Transverse colon (tissue), 4 donors: ENCODE results near the gene ANKRD44. TPM values are rescaled to one million over a fixed set of nuclear protein-coding genes. Genes with fewer than 3 reads are reported as not detected.

Experiments used
- DNase-seq: peaks from one replicate; pipeline ENCODE4 v3.0.0-alpha.2; 2019
- H3K27ac ChIP-seq, 4 donors: fragments of 200-600 bp; sonication (generic); 2 replicates each; pipeline ENCODE4 v1.5.1; 2016 to 2018; ENCODE audit warnings: inconsistent platforms in 4 of 4
- H3K27me3 ChIP-seq: fragments of 200-600 bp; sonication (generic); 2 replicates; pipeline ENCODE4 v1.5.1; 2017; ENCODE audit warnings: inconsistent platforms
- H3K36me3 ChIP-seq, 4 donors: fragments of 200-600 bp; sonication (generic); 2 replicates each; pipeline ENCODE4 v1.5.1; 2017 to 2019; ENCODE audit warnings: inconsistent platforms in 4 of 4
- H3K4me1 ChIP-seq, 4 donors: fragments of 200-600 bp; sonication (generic); 2 replicates each; pipeline ENCODE4 v1.5.1; 2017 to 2020; ENCODE audit warnings: inconsistent platforms in 4 of 4
- H3K4me3 ChIP-seq, 4 donors: fragments of 200-600 bp; sonication (generic); 1 replicate in 1 of 4; 2 replicates in 3 of 4; pipeline versions ENCODE4 v1.5.1 to v1.6.1; 2017 to 2019; ENCODE audit warnings: inconsistent platforms in 4 of 4
- H3K9me3 ChIP-seq, 2 donors: fragments of 200-600 bp; sonication (generic); 2 replicates each; pipeline ENCODE4 v1.5.1; 2017 to 2019; ENCODE audit warnings: inconsistent platforms in 2 of 2
- CTCF ChIP-seq, 5 experiments: fragments of 200-600 bp in 3 of 5; fragments of 450-650 bp in 2 of 5; sonication (generic) in 3 of 5; IDR thresholded peaks; 1 replicate in 2 of 5; 2 replicates in 3 of 5; pipeline ENCODE4 v1.5.1; 2016 to 2017; ENCODE audit warnings: antibody characterized with exemption in 5 of 5, inconsistent platforms in 3 of 5, mild to moderate bottlenecking in 2 of 5, moderate library complexity in 1 of 5
- EP300 ChIP-seq: sonication (generic); formaldehyde crosslinking; IDR thresholded peaks from one replicate; pipeline ENCODE4 v1.6.1; 2017; ENCODE audit warnings: antibody characterized with exemption, low read depth
- POLR2A ChIP-seq: fragments of 450-650 bp; IDR thresholded peaks from one replicate; pipeline ENCODE4 v1.6.1; 2016; ENCODE audit warnings: antibody characterized with exemption, mild to moderate bottlenecking, moderate library complexity
- POLR2AphosphoS5 ChIP-seq, 3 donors: sonication (generic); formaldehyde crosslinking; IDR thresholded peaks; one replicate each; pipeline ENCODE4 v1.6.1; 2016; ENCODE audit warnings: antibody characterized with exemption in 3 of 3
- WGBS, 2 donors: methylation state at CpG; one replicate each; pipeline ENCODE4 v1.1.5; 2018; ENCODE audit warnings: low coverage in 1 of 2; 5-methylcytosine and 5-hydroxymethylcytosine counted together
- in situ Hi-C, 4 donors: fragments of 200-750 bp; cut with MboI; loops; one replicate each; pipeline versions ENCODE4 v1.15.0 to v1.15.1; 2017; ENCODE audit warnings: low sequenced_read_pairs in 3 of 4, low pct_ligation_motif_present in 1 of 4, low pct_unique_long_range_greater_than_20kb in 1 of 4
- intact Hi-C: fragments of 100-400 bp; cut with DNase I; formaldehyde crosslinking; loops from one replicate; pipeline ENCODE4 v1.15.1; 2023; ENCODE audit warnings: low total_unique reads
- total RNA-seq, 4 donors: library from RNA; depleted of rRNA; stranded (reverse); fragments of >200 nt; gene quantifications; one replicate each; pipeline ENCODE4 v1.1.0, GENCODE V29; 2016

Gene ANKRD44
- total RNA-seq, 4 donors from 2014 or later = 13.9 to 46.8 (median 27.5) TPM

GRCh38 chr2:197204519-197205250 lies 105.9 kb downstream of the ANKRD44 start:
- H3K36me3 ChIP-seq = no peaks in the 10 kb centered on the region
- WGBS, 2 donors = 67 to 78% methylated on average over 4 to 5 of the region's 5 CpGs
- H3K27me3 ChIP-seq = no peaks in the 10 kb centered on the region
- intact Hi-C loops = no loop called here
- DNase-seq = no peak
- TF ChIP-seq EP300 (no peak), POLR2AphosphoS5 (IDR thresholded peaks at IDR 0.05) (no peak), POLR2A (no peak), CTCF (IDR thresholded peaks at IDR 0.05) (no peak)
- H3K4me3 ChIP-seq = no peak overlapping the region
- in situ Hi-C loops = no loop called here
- no peaks in the 10 kb centered on the region for H3K9me3 ChIP-seq
- H3K27ac ChIP-seq = peak overlapping the region; percentile 29 to 51 (median 35)
- H3K4me1 ChIP-seq = peaks cover 8 to 53% (median 12%) of the 10 kb centered on the region in 4 donors

GRCh38 chr2:197201874-197202273 lies 108.7 kb downstream of the ANKRD44 start:
- peaks cover 7 to 36% (median 12%) of the 10 kb centered on the region in 4 donors for H3K4me1 ChIP-seq
- TF ChIP-seq EP300 (no peak), POLR2AphosphoS5 (IDR thresholded peaks at IDR 0.05) (no peak), CTCF (IDR thresholded peaks at IDR 0.05) (no peak), POLR2A (no peak)
- intact Hi-C loops = no loop called here

GRCh38 chr2:197200762-197201058 lies 109.9 kb downstream of the ANKRD44 start:
- in situ Hi-C loops = no loop called here
- Histone ChIP-seq H3K36me3 (no peaks in the 10 kb centered on the region), H3K27me3 (no peaks in the 10 kb centered on the region), H3K9me3 (no peaks in the 10 kb centered on the region), H3K27ac (peak overlapping the region in 3 of 4 donors; percentile 56 to 73 (median 59)), H3K4me1 (peaks cover 1 to 44% (median 12%) of the 10 kb centered on the region in 4 donors), H3K4me3 (no peak overlapping the region)
- intact Hi-C loops = no loop called here
- DNase-seq = no peak
- WGBS, 2 donors = 72 to 77% methylated on average over 1 of the region's 1 CpG
- no peak for TF ChIP-seq POLR2A

More at GRCh38 chr2:197201874-197202273, 108.7 kb downstream of the ANKRD44 start:
- no peak overlapping the region for H3K4me3 ChIP-seq
- no peaks in the 10 kb centered on the region for H3K27me3 ChIP-seq
- H3K27ac ChIP-seq = no peak overlapping the region
- H3K9me3 ChIP-seq = no peaks in the 10 kb centered on the region
- 87 to 100% methylated on average over 1 to 2 of the region's 2 CpGs for WGBS, 2 donors
- no peaks in the 10 kb centered on the region for H3K36me3 ChIP-seq
- DNase-seq = no peak
- in situ Hi-C loops = no loop called here

GRCh38 chr2:197200051-197200761 lies 110.4 kb downstream of the ANKRD44 start:
- Histone ChIP-seq H3K27ac (peak overlapping the region; percentile 56 to 73 (median 63)), H3K36me3 (no peaks in the 10 kb centered on the region), H3K4me3 (no peak overlapping the region), H3K4me1 (peaks cover 4 to 44% (median 10%) of the 10 kb centered on the region in 4 donors), H3K9me3 (no peaks in the 10 kb centered on the region), H3K27me3 (no peaks in the 10 kb centered on the region)
- whole genome bisulfite sequencing, 2 donors = 63 to 70% methylated on average over 3 of the region's 3 CpGs
- no peak for DNase-seq
- intact Hi-C loops = no loop called here
- in situ Hi-C loops = no loop called here
- no peak for TF ChIP-seq CTCF (IDR thresholded peaks at IDR 0.05)
- TF ChIP-seq POLR2AphosphoS5 (IDR thresholded peaks at IDR 0.05) = no peak
- TF ChIP-seq EP300 = no peak
- TF ChIP-seq POLR2A = no peak
